GM12878 (cell line): Measurements from ENCODE around the gene SMAD5. TPM values are rescaled to one million over a fixed set of nuclear protein-coding genes. Genes with fewer than 3 reads are reported as not detected.

Experiments used
- ATAC-seq: fragments of 200-7000 bp; cut with Tn5 transposase; 3 replicates; pipeline ENCODE4 v1.9.1; 2020; ENCODE audit warnings: mild to moderate bottlenecking, moderate library complexity
- BruUV-seq: library from RNA; stranded (reverse); fragments of 400-500 nt; replicated peaks from 2 replicates; lab custom pipeline; 2021; lab: Mats Ljungman, UMichigan
- CTCF ChIA-PET: fragments of 300-600 bp; sonication (Branson Sonifier 250); formaldehyde crosslinking; extraction: SDS; loops from one replicate; lab custom pipeline; 2021; ENCODE audit warnings: inconsistent platforms; lab: Yijun Ruan, JAX
- POLR2A ChIA-PET: fragments of 350-600 bp; formaldehyde crosslinking; extraction: SDS; loops from one replicate; lab custom pipeline; 2021; ENCODE audit warnings: inconsistent platforms; lab: Charles Lee
- RAD21 ChIA-PET: fragments of 300-600 bp; sonication (Branson Sonifier 250); formaldehyde crosslinking; loops from one replicate; lab custom pipeline; 2023; ENCODE audit warnings: antibody characterized with exemption; ENCODE audit not compliant: unreplicated experiment; lab: Charles Lee
- SMC1A ChIA-PET: fragments of 300-600 bp; sonication (Branson Sonifier 250); formaldehyde crosslinking; loops from one replicate; lab custom pipeline; 2023; ENCODE audit not compliant: unreplicated experiment, uncharacterized antibody; lab: Charles Lee
- DNase-seq: peaks from one replicate; pipeline ENCODE4 v3.0.0-alpha.2; 2011; ENCODE audit warnings: low read depth, low spot score
- FAIRE-seq: peaks from 3 replicates; lab custom pipeline; 2011; peaks lifted over from hg19 to GRCh38; lab: Jason Lieb, UNC
- H2AFZ ChIP-seq: 2 replicates; pipeline ENCODE4 v1.6.0; 2011; ENCODE audit warnings: low read depth, low read length, control low read depth; ENCODE audit not compliant: control insufficient read depth
- H3K27ac ChIP-seq: 2 replicates; pipeline ENCODE4 v1.5.1; 2011; ENCODE audit warnings: control low read depth; ENCODE audit not compliant: control insufficient read depth, insufficient read depth
- H3K27me3 ChIP-seq, 2 experiments: replicated peaks in 1 of 2; 2 replicates each; pipeline versions ENCODE4 v1.6.0 to v1.6.1; 2011; ENCODE audit warnings: low read length in 1 of 2; ENCODE audit not compliant: control insufficient read depth in 2 of 2, insufficient read depth in 2 of 2
- H3K36me3 ChIP-seq, 2 experiments: 2 replicates each; pipeline ENCODE4 v1.5.1; 2011; ENCODE audit warnings: low read length in 1 of 2; ENCODE audit not compliant: control insufficient read depth in 2 of 2, insufficient read depth in 2 of 2
- H3K4me1 ChIP-seq: 2 replicates; pipeline ENCODE4 v1.6.1; 2011; ENCODE audit warnings: mild to moderate bottlenecking, low read length, moderate library complexity, mixed read lengths; ENCODE audit not compliant: control insufficient read depth, insufficient read depth
- H3K4me2 ChIP-seq: 2 replicates; pipeline ENCODE4 v1.6.0; 2011; ENCODE audit warnings: control low read depth; ENCODE audit not compliant: control insufficient read depth, insufficient read depth
- H3K4me3 ChIP-seq: fragments of 200-600 bp; sonication (generic); 2 replicates; pipeline ENCODE4 v1.5.1; 2016
- H3K79me2 ChIP-seq: 2 replicates; pipeline ENCODE4 v1.6.0; 2011; ENCODE audit warnings: low read length; ENCODE audit not compliant: control insufficient read depth, insufficient read depth
- H3K9ac ChIP-seq: 2 replicates; pipeline ENCODE4 v1.8.0; 2011; ENCODE audit warnings: low read length, control low read depth, mixed read lengths; ENCODE audit not compliant: control insufficient read depth, insufficient read depth
- H3K9me3 ChIP-seq: replicated peaks from 3 replicates; pipeline ENCODE4 v1.5.1; 2011; ENCODE audit warnings: mild to moderate bottlenecking, low read length; ENCODE audit not compliant: control insufficient read depth, insufficient read depth
- H4K20me1 ChIP-seq: 2 replicates; pipeline ENCODE4 v1.6.0; 2011; ENCODE audit not compliant: control insufficient read depth, insufficient read depth
- CBX3 ChIP-seq: fragments of 200-600 bp; sonication (generic); IDR thresholded peaks from 2 replicates; pipeline ENCODE4 v1.6.1; 2016; ENCODE audit warnings: low read depth, borderline replicate concordance
- CTCF ChIP-seq, 3 experiments: IDR thresholded peaks in 2 of 3; conservative IDR thresholded peaks in 1 of 3; 2 replicates each; pipeline ENCODE4 v1.5.1; 2011; ENCODE audit warnings: low read depth in 3 of 3, low read length in 3 of 3, mild to moderate bottlenecking in 3 of 3, control low read depth in 2 of 3, moderate library complexity in 2 of 3, inconsistent platforms in 1 of 3, mixed read lengths in 1 of 3; ENCODE audit not compliant: control insufficient read depth in 2 of 3, insufficient read depth in 1 of 3; ENCODE audit errors: extremely low read depth in 1 of 3
- FOS ChIP-seq: IDR thresholded peaks from 3 replicates; pipeline ENCODE4 v1.6.1; 2011; ENCODE audit warnings: borderline replicate concordance; ENCODE audit not compliant: insufficient read length; ENCODE audit errors: extremely low read depth
- HDAC6 ChIP-seq: fragments of 200-600 bp; sonication (generic); IDR thresholded peaks from one replicate; pipeline ENCODE4 v1.8.0; 2017; ENCODE audit warnings: antibody characterized with exemption; ENCODE audit not compliant: unreplicated experiment
- MTA3 ChIP-seq: IDR thresholded peaks from 2 replicates; pipeline ENCODE4 v1.6.1; 2012; ENCODE audit warnings: low read length, inconsistent platforms, borderline replicate concordance
- NFYA ChIP-seq: IDR thresholded peaks from 2 replicates; pipeline ENCODE4 v1.6.1; 2011; ENCODE audit warnings: low read depth, mild to moderate bottlenecking, low read length, improper control_type of control experiment, borderline replicate concordance
- NR2C1 ChIP-seq: fragments of 450-650 bp; IDR thresholded peaks from 2 replicates; pipeline ENCODE4 v1.6.1; 2017; ENCODE audit warnings: antibody characterized with exemption, mild to moderate bottlenecking, moderate library complexity
- RAD21 ChIP-seq: IDR thresholded peaks from 2 replicates; pipeline ENCODE4 v1.6.1; 2011; ENCODE audit warnings: mild to moderate bottlenecking, low read depth, low read length, moderate library complexity; ENCODE audit not compliant: insufficient read depth
- RB1 ChIP-seq: fragments of 450-650 bp; formaldehyde crosslinking; IDR thresholded peaks from 2 replicates; pipeline ENCODE4 v1.6.1; 2017; ENCODE audit warnings: mild to moderate bottlenecking, borderline replicate concordance
- SIX5 ChIP-seq: IDR thresholded peaks from 2 replicates; pipeline ENCODE4 v1.6.1; 2011; ENCODE audit warnings: mild to moderate bottlenecking, low read depth, low read length, moderate library complexity; ENCODE audit not compliant: severe bottlenecking
- SMC3 ChIP-seq: IDR thresholded peaks from 2 replicates; pipeline ENCODE4 v1.6.1; 2011; ENCODE audit warnings: low read length, improper control_type of control experiment, borderline replicate concordance
- STAT3 ChIP-seq: IDR thresholded peaks from 2 replicates; pipeline ENCODE4 v1.6.1; 2011; ENCODE audit warnings: low read depth, low read length, improper control_type of control experiment
- SUPT20H ChIP-seq: IDR thresholded peaks from 2 replicates; pipeline ENCODE4 v1.6.1; 2011; ENCODE audit warnings: low read depth, mild to moderate bottlenecking, low read length, moderate library complexity, borderline replicate concordance; ENCODE audit not compliant: control insufficient read depth
- YY1 ChIP-seq: IDR thresholded peaks from 2 replicates; pipeline ENCODE4 v1.6.1; 2011; ENCODE audit warnings: low read depth, mild to moderate bottlenecking, low read length
- ZNF24 ChIP-seq: fragments of 450-650 bp; IDR thresholded peaks from 2 replicates; pipeline ENCODE4 v1.6.1; 2017; ENCODE audit warnings: antibody characterized with exemption, mild to moderate bottlenecking
- ZNF622 ChIP-seq: fragments of 450-650 bp; IDR thresholded peaks from 2 replicates; pipeline ENCODE4 v1.6.1; 2017; ENCODE audit warnings: mild to moderate bottlenecking, inconsistent platforms
- WGBS: methylation state at CpG from one replicate; pipeline ENCODE4 v1.1.6; 2016; ENCODE audit warnings: low lambda C conversion rate; ENCODE audit not compliant: insufficient replicate concordance, insufficient coverage; ENCODE audit errors: missing lambda C conversion rate; 5-methylcytosine and 5-hydroxymethylcytosine counted together
- in situ Hi-C: fragments of 300-500 bp; cut with MboI; formaldehyde crosslinking; loops from 9 replicates; pipeline ENCODE4 v1.14.3; 2018; ENCODE audit warnings: mixed read lengths
- intact Hi-C: fragments of 100-400 bp; cut with micrococcal nuclease; formaldehyde crosslinking; loops from one replicate; pipeline ENCODE4 v1.14.2; 2022; ENCODE audit not compliant: unreplicated experiment
- polyA plus RNA-seq, 11 experiments: library from polyadenylated mRNA; depleted of rRNA in 4 of 11; unstranded in 6 of 11; stranded (reverse) in 5 of 11; fragments of >200 nt; fragmentation: Nextera tagmentation in 4 of 11; fragmentation: Illumina TruSeq in 1 of 11; extraction: Ambion mirVana in 4 of 11; extraction: Trizol in 1 of 11; gene quantifications; 1 replicate in 1 of 11; 2 replicates in 10 of 11; pipeline versions ENCODE4 v1.2.1 to v1.2.3, GENCODE V29; 2011 to 2016; ENCODE audit warnings: inconsistent platforms in 2 of 11, missing spikeins in 2 of 11, low read depth in 1 of 11
- total RNA-seq, 4 experiments: library from RNA; depleted of rRNA in 3 of 4; stranded (reverse); fragments of >200 nt in 3 of 4; fragmentation: Illumina TruSeq in 1 of 4; extraction: Trizol in 1 of 4; gene quantifications; 2 replicates each; pipeline versions ENCODE4 v1.2.1 to v1.2.3, GENCODE V29; 2013 to 2021
- TF ChIP-seq, protein P1 (sequence below): fragments of 450-650 bp; IDR thresholded peaks from 2 replicates; pipeline ENCODE4 v1.6.1; 2014; ENCODE audit warnings: mild to moderate bottlenecking
- TF ChIP-seq, protein P2 (sequence below): fragments of 450-650 bp; IDR thresholded peaks from 2 replicates; pipeline ENCODE4 v1.6.1; 2016; ENCODE audit warnings: mild to moderate bottlenecking

Gene SMAD5
- total and polyA plus RNA-seq, 10 of the 15 experiments (the other 5 are each of a cell fraction or from before 2014, with no cell fraction given): 3.6 to 40.6 (median 11.7) TPM

DNA sequence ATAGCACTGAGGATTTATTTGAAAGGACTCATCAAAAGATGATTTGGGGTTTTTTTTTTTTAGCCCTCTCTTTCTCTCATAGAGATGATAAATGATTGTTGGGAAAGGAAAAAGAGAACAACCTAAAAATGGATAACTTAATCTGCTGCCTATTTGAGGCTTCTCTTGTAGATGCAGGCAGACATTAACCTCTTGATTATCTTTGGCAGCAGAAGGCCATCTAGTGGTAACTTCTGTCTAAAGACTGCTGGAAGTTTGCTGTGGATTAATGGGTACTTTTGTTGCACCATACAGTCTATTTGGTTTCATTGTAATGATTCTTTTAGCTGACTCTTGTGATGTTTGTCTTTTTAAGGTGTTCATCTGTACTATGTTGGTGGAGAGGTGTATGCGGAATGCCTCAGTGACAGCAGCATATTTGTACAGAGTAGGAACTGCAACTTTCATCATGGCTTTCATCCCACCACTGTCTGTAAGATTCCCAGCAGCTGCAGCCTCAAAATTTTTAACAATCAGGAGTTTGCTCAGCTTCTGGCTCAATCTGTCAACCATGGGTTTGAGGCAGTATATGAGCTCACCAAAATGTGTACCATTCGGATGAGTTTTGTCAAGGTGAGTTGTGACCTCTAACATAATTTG, 41.5 kb downstream of the SMAD5 start:
- peaks cover 0 to 15% of the 10 kb centered on the region in 2 experiments; a peak in 3 of 4 replicates for H3K36me3 ChIP-seq
- BruUV-seq: no TSS peak
- DNase-seq: peak; percentile 12
- SMC1A ChIA-PET: interaction anchor here (0.6 to 6.6 kb wide), 16 partner anchors 32 to 281 kb away, joined by 3 to 56 read pairs (median 4); no protein-coding TSS in a partner anchor
- CTCF ChIA-PET: interaction anchor here (0.6 to 8.4 kb wide), 27 partner anchors 9 to 750 kb away, joined by 3 to 76 read pairs (median 5); no protein-coding TSS in a partner anchor
- no peak for TF ChIP-seq NFYA
- TF ChIP-seq NR2C1: no peak
- no peak for TF ChIP-seq ZNF622
- TF ChIP-seq YY1: peak; percentile 63; the same call in 1 of the 2 replicates
- TF ChIP-seq ZNF24: no peak
- TF ChIP-seq CBX3: no peak
- TF ChIP-seq HDAC6: no peak
- peak; percentile 67 to 74 (median 70) for TF ChIP-seq CTCF (IDR thresholded peaks at IDR 0.05 in 2 of 3, conservative IDR thresholded peaks at IDR 0.05 in 1 of 3; ENCODE audit: control insufficient read depth in 2 of 3, extremely low read depth in 1 of 3, insufficient read depth in 1 of 3, low read depth in 3 of 3, low read length in 3 of 3)
- TF ChIP-seq FOS: no peak
- peak; percentile 81 for TF ChIP-seq RAD21
- no peak for TF ChIP-seq STAT3
- peak; percentile 62; the same call in 1 of the 2 replicates for TF ChIP-seq SMC3
- no peak for TF ChIP-seq SUPT20H
- TF ChIP-seq, protein P1, sequence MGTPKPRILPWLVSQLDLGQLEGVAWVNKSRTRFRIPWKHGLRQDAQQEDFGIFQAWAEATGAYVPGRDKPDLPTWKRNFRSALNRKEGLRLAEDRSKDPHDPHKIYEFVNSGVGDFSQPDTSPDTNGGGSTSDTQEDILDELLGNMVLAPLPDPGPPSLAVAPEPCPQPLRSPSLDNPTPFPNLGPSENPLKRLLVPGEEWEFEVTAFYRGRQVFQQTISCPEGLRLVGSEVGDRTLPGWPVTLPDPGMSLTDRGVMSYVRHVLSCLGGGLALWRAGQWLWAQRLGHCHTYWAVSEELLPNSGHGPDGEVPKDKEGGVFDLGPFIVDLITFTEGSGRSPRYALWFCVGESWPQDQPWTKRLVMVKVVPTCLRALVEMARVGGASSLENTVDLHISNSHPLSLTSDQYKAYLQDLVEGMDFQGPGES: no peak
- TF ChIP-seq RB1: no peak
- TF ChIP-seq SIX5: no peak
- TF ChIP-seq, protein P2, sequence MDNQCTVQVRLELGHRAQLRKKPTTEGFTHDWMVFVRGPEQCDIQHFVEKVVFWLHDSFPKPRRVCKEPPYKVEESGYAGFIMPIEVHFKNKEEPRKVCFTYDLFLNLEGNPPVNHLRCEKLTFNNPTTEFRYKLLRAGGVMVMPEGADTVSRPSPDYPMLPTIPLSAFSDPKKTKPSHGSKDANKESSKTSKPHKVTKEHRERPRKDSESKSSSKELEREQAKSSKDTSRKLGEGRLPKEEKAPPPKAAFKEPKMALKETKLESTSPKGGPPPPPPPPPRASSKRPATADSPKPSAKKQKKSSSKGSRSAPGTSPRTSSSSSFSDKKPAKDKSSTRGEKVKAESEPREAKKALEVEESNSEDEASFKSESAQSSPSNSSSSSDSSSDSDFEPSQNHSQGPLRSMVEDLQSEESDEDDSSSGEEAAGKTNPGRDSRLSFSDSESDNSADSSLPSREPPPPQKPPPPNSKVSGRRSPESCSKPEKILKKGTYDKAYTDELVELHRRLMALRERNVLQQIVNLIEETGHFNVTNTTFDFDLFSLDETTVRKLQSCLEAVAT: no peak
- no peak for TF ChIP-seq MTA3
- TF ChIP-seq, all 136 proteins: peak for 4
- Histone ChIP-seq H4K20me1 (no peaks in the 10 kb centered on the region), H3K27ac (no peak overlapping the region), H3K9me3 (no peaks in the 10 kb centered on the region), H3K4me1 (no peaks in the 10 kb centered on the region), H3K4me3 (no peak overlapping the region), H3K79me2 (no peaks in the 10 kb centered on the region), H3K27me3 (no peaks in the 10 kb centered on the region), H3K4me2 (no peak overlapping the region), H2AFZ (no peak overlapping the region), H3K9ac (no peak overlapping the region)
- peak; percentile 88 for ATAC-seq
- intact Hi-C loops (loop anchor here (1.0 to 10.0 kb wide), 5 partner anchors 92 to 287 kb away; no protein-coding TSS in a partner anchor), in situ Hi-C loops (no loop called here)
- RAD21 ChIA-PET: interaction anchor here (0.7 to 1.8 kb wide), 12 partner anchors 11 to 232 kb away, joined by 3 to 9 read pairs (median 4); no protein-coding TSS in a partner anchor
- POLR2A ChIA-PET: interaction anchor here (0.5 kb wide), 1 partner anchor 1305 kb away, joined by 3 read pairs; no protein-coding TSS in a partner anchor
- peak; percentile 97 for FAIRE-seq
- 100% methylated on average over 2 of the region's 2 CpGs for WGBS
